ENCODE data around the gene UQCRHL. TPM values are rescaled to one million over a fixed set of nuclear protein-coding genes. Genes with fewer than 3 reads are reported as not detected.
A peak's percentile ranks its signal among the peaks of the same experiment; 100 is the strongest.

The UQCRHL gene
- total and polyA plus RNA-seq, 5 experiments from 2014 or later = 1.1 to 2.0 (median 1.2) TPM

DNA sequence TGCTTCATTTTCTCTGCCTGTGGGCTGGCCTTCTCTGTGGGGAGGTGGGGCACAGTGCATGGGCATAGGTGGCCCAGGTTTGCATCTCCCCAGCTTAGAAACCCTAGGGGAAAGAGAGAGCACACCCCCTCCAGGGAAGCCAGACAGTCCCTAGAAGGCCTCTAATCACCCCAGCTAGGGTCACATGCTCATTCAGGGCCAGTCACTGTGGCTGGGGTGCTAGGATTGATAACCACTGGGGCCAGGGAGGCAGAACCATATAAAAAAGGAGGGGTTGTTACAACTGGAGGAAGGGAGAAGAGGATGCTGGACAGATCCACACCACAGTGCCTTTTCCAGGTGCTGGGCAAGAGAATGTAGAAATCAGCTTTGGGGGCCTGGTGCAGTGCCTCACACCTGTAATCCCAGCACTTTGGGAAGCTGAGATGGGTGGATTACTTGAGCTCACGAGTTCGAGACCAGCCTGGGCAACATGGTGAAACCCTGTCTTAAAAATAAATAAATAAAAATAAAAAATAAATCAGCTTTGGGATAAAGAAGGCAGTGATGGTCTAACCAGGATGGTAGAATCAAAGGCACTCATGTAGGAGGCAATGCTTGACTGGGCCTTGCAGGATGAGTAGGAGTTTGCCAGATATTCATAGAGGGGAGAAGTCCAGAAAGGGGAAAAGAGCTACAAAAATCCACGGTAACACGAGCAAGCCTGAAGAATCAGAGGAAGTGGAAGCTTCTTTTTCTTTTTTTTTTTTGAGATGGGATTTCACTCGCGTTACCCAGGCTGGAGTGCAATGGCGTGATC lies 29.3 kb downstream of the UQCRHL start:
- Mint-ChIP-seq H3K4me1 (no peaks in the 10 kb centered on the region), H3K4me3 (no peak overlapping the region), H3K36me3 (no peaks in the 10 kb centered on the region), H3K9me3 (peaks cover 0 to 1% (median 0%) of the 10 kb centered on the region in 9 donors), H3K27me3 (peaks cover 0 to 7% (median 0%) of the 10 kb centered on the region in 5 donors), H3K27ac (no peak overlapping the region)
- ATAC-seq (no peak), DNase-seq (no peak)
- POLR2A ChIA-PET = interaction anchor here (1.2 kb wide), 1 partner anchor 230 kb away, joined by 3 read pairs; no protein-coding TSS in a partner anchor

- DNase-seq (no peak), ATAC-seq (no peak)
- Mint-ChIP-seq H3K27ac (no peak overlapping the region), H3K9me3 (peaks cover 0 to 1% (median 0%) of the 10 kb centered on the region in 9 donors), H3K4me3 (no peak overlapping the region), H3K4me1 (no peaks in the 10 kb centered on the region), H3K36me3 (no peaks in the 10 kb centered on the region), H3K27me3 (peaks cover 3 to 18% (median 7%) of the 10 kb centered on the region in 5 donors)
- POLR2A ChIA-PET = no interaction called here
Measured at GRCh38 chr1:15775706-15776105, 31.7 kb downstream of the UQCRHL start.

DNA sequence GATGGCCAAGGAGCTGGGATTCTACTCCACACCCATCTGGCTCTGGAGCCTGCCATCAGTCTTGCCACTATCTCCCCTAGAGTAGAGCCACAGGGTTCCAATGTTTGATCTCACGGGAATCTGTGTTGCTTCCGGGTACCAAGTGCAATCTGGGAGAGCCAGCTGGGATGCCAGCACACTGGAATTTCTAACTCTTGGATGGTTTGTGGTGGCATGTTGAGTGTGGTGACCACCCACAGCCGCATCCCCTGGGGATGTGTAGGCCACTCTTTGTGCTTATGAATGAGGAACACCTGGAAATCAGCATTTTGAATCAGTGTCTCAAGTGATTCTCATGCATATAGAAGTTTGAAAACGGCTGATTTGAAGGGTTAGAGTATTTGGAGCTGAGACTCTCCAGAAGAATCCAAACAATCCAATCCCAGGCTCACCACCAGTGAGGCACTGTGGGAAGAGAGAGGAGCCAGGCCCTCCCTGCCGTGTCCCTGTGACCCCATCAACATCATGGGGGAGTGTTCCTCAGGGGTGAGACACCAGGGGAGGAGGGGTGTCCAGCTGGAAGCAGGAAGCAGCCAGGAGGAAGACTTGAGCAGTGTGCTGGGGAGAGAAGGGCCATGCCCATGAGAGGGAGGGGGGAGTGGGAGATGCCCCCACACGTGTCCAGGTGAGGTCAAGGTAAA lies 35.5 kb downstream of the UQCRHL start:
- ATAC-seq = no peak
- Mint-ChIP-seq H3K9me3 (peaks cover 0 to 1% (median 0%) of the 10 kb centered on the region in 9 donors), H3K27me3 (peaks cover 3 to 16% (median 8%) of the 10 kb centered on the region in 5 donors), H3K4me1 (no peaks in the 10 kb centered on the region), H3K27ac (no peak overlapping the region), H3K4me3 (no peak overlapping the region), H3K36me3 (no peaks in the 10 kb centered on the region)
- DNase-seq = no peak
- POLR2A ChIA-PET = no interaction called here

DNA sequence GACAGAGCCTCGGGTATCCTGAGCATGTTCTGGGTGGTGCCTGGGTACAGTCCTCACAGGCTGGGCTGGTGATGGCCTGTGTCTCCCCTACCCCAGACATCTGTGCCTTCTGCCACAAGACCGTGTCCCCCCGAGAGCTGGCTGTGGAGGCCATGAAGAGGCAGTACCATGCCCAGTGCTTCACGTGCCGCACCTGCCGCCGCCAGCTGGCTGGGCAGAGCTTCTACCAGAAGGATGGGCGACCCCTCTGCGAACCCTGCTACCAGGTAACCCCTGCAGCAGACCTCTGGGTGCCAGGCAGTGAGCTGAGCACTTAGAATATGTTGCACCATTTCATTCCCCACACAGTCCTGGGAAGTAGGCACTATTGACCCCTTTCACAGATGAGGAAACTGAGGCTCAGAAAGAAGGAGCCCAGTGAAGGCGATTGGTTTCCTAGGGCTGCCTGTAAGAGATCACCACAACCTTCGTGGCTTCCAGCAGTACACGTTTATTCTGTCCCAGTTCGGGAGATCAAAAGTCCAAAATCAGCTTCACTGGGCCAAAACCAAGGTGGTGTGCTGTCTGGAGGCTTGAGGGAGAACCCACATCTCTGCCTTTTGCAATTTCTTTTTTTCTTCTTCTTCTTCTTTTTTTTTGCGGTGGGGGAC lies 37.0 kb downstream of the UQCRHL start:
- POLR2A ChIA-PET = no interaction called here
- DNase-seq (no peak), ATAC-seq (no peak)
- H3K27ac Mint-ChIP-seq = no peak overlapping the region
- peaks cover 3 to 21% (median 8%) of the 10 kb centered on the region in 5 donors for H3K27me3 Mint-ChIP-seq
- no peak overlapping the region for H3K4me3 Mint-ChIP-seq
- no peaks in the 10 kb centered on the region for H3K4me1 Mint-ChIP-seq
- H3K36me3 Mint-ChIP-seq = no peaks in the 10 kb centered on the region
- H3K9me3 Mint-ChIP-seq = peaks cover 0 to 1% (median 0%) of the 10 kb centered on the region in 9 donors

GRCh38 chr1:15768388-15768787 lies 39.1 kb downstream of the UQCRHL start:
- H3K36me3 Mint-ChIP-seq = no peaks in the 10 kb centered on the region
- DNase-seq (no peak), ATAC-seq (no peak)
- POLR2A ChIA-PET = no interaction called here
- H3K27me3 Mint-ChIP-seq = peaks cover 6 to 37% (median 17%) of the 10 kb centered on the region in 5 donors
- H3K4me3 Mint-ChIP-seq = no peak overlapping the region
- H3K27ac Mint-ChIP-seq = no peak overlapping the region
- H3K4me1 Mint-ChIP-seq = no peaks in the 10 kb centered on the region
- no peaks in the 10 kb centered on the region for H3K9me3 Mint-ChIP-seq

DNA sequence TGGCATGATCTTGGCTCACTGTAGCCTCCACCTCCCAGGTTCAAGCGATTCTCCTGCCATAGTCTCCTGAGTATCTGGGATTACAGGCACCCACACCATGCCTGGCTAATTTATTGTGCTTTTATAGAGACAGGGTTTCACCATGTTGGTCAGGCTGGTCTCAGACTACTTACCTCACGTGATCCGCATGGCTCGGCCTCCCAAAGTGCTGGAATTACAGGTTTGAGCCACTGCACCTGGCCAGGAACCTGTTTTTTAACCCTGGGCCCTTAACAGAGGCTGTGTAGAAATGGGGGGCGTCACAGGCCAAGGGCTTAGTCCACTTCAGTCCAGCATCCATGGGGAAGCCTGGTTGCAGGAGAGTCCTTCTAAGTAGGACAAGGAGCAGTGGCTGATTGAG lies 39.5 kb downstream of the UQCRHL start:
- Mint-ChIP-seq H3K4me3 (no peak overlapping the region), H3K36me3 (no peaks in the 10 kb centered on the region), H3K27ac (no peak overlapping the region), H3K9me3 (no peaks in the 10 kb centered on the region), H3K27me3 (peaks cover 6 to 37% (median 17%) of the 10 kb centered on the region in 5 donors), H3K4me1 (no peaks in the 10 kb centered on the region)
- DNase-seq (no peak), ATAC-seq (no peak)
- POLR2A ChIA-PET = no interaction called here

DNA sequence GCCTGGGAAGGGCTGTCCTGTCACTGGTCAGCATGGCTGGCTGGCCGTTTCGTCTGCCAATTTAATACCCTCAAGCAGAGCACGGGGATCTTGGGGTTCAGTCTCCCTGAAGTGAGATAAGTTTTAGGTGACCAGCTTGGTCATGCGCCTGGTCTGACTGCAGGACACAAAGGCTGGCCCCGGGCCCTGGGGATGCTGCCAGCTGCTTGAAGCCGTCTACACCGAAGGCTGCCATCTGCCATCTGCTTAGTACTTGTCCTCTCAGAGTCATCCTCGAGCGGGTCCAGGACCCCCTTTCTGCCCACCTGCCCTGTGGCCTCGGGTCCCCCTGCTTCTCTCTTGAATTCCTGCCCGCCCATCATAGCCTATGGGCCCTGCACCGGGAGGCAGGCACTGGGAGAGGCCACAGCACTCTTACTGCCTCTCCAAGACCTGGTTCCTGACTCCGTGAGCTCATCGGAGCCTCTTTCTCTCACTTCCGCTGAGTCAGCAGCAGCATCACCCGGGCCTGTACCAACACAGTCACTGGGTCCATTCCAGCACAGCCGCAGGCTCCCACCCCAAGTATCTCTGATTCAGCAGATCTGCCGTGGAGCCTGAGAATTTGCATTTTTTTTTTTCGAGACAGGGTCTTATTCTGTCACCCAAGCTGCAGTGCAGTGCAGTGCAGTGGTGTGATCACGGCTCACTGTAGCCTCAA lies 41.8 kb downstream of the UQCRHL start:
- no peak for DNase-seq
- H3K4me3 Mint-ChIP-seq = no peak overlapping the region
- no peaks in the 10 kb centered on the region for H3K36me3 Mint-ChIP-seq
- H3K9me3 Mint-ChIP-seq = no peaks in the 10 kb centered on the region
- POLR2A ChIA-PET = no interaction called here
- no peak overlapping the region for H3K27ac Mint-ChIP-seq
- no peaks in the 10 kb centered on the region for H3K4me1 Mint-ChIP-seq
- ATAC-seq = no peak
- H3K27me3 Mint-ChIP-seq = peaks cover 7 to 31% (median 22%) of the 10 kb centered on the region in 5 donors

DNA sequence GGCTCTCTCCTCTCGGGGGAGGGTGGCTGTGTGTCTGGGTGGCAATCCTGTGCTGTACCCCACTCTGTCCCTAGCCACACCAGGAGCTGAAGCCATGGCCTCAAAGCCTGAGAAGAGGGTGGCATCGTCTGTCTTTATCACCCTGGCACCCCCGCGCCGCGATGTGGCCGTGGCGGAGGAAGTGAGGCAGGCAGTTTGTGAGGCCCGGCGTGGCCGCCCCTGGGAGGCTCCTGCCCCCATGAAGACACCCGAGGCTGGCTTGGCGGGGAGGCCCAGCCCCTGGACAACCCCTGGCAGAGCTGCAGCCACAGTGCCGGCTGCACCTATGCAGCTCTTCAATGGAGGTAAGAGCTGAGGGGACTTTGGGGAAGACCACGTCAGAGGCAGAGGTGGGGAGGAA lies 42.6 kb downstream of the UQCRHL start:
- H3K4me3 Mint-ChIP-seq = no peak overlapping the region
- H3K9me3 Mint-ChIP-seq = no peaks in the 10 kb centered on the region
- DNase-seq (no peak), ATAC-seq (no peak)
- no peaks in the 10 kb centered on the region for H3K4me1 Mint-ChIP-seq
- POLR2A ChIA-PET = no interaction called here
- H3K36me3 Mint-ChIP-seq = no peaks in the 10 kb centered on the region
- peaks cover 8 to 34% (median 24%) of the 10 kb centered on the region in 5 donors for H3K27me3 Mint-ChIP-seq
- no peak overlapping the region for H3K27ac Mint-ChIP-seq

GRCh38 chr1:15764269-15764764 lies 43.1 kb downstream of the UQCRHL start:
- Mint-ChIP-seq H3K36me3 (no peaks in the 10 kb centered on the region), H3K9me3 (no peaks in the 10 kb centered on the region), H3K27ac (peak overlapping the region in 1 of 10 donors; percentile 8), H3K4me3 (no peak overlapping the region), H3K4me1 (peaks cover 0 to 1% (median 0%) of the 10 kb centered on the region in 4 donors), H3K27me3 (peaks cover 10 to 39% (median 30%) of the 10 kb centered on the region in 5 donors)
- DNase-seq (no peak), ATAC-seq (no peak)
- POLR2A ChIA-PET = no interaction called here

GRCh38 chr1:15762546-15762945 lies 44.9 kb downstream of the UQCRHL start:
- POLR2A ChIA-PET = no interaction called here
- Mint-ChIP-seq H3K9me3 (no peaks in the 10 kb centered on the region), H3K4me3 (no peak overlapping the region), H3K27me3 (peaks cover 13 to 47% (median 34%) of the 10 kb centered on the region in 5 donors), H3K27ac (no peak overlapping the region), H3K4me1 (peaks cover 0 to 6% (median 5%) of the 10 kb centered on the region in 4 donors), H3K36me3 (no peaks in the 10 kb centered on the region)
- ATAC-seq = no peak
- no peak for DNase-seq

DNA sequence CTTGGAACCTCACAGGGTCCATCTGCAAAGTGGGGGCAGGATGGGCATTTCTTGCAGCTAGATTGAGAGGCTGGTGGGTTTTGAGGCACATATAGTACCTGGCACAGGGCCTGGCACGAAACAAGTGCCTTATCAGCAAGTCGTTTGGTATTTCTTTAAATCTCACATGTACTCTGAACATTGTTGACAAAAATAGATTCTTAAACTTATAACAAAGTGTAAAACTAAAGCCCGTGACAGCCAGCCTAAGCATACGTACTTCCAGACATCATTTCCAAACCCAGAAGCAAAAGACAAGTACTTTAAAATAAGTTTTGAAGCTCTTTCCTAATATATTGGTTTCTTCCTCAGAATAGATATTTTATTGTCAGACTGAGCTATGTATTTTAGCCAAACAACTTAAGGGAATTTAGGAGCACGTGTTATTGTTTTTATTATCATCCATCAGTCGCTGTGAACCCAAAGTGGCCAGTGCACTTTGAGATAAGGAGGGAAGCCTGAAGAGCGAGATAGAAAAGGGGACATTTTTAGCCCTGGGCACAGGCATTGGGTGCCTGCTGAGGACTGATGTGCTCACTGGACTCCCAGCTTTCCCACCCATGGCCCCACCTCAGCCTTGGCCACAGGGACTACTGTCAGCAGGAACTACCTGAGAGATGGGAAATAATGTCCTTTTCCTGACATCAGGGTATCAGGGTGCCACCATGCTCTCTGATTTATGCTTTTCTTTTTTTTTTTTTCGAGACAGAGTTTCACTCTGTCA lies 45.9 kb downstream of the UQCRHL start:
- peaks cover 16 to 56% (median 38%) of the 10 kb centered on the region in 5 donors for H3K27me3 Mint-ChIP-seq
- no peak overlapping the region for H3K4me3 Mint-ChIP-seq
- DNase-seq (no peak), ATAC-seq (no peak)
- peaks cover 2 to 15% (median 12%) of the 10 kb centered on the region in 4 donors for H3K4me1 Mint-ChIP-seq
- no peaks in the 10 kb centered on the region for H3K9me3 Mint-ChIP-seq
- H3K36me3 Mint-ChIP-seq = no peaks in the 10 kb centered on the region
- POLR2A ChIA-PET = interaction anchor here (0.7 kb wide), 1 partner anchor 28 kb away, joined by 6 read pairs; no protein-coding TSS in a partner anchor
- H3K27ac Mint-ChIP-seq = no peak overlapping the region
